AG08396 (cell line): ENCODE results near the gene NAT10.

Experiments
- DNase-seq: peaks from one replicate; pipeline ENCODE4 v3.0.0; 2012; ENCODE audit warnings: low spot score, mixed read lengths

The NAT10 gene

DNA sequence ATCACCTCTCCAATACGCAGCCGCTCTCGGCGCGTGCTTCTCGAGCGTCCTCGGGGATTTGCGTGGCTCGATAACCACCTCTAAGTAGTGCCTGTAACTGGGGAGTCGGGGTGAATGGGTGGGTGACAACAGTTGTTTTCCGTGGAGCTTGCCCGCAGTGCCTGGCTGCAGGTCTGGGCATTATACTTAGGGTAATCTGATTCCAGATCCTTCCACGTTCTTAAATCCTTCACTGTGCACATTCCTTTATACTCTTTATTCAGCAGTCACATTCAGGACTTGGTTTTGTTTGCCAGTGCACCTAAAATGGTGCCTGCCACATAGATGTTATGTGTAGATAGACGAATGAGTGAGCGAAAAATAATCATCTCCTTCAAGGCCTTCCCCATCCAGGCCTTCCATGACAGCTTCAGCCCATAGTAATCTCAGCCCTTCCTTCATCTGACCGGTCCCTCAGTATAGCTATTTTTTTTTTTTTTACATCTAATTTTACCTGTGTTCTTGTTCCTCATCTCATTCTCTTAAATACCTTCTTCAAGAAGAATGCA, 602 bp downstream of the NAT10 start:
- peak; percentile 35 for DNase-seq

DNA sequence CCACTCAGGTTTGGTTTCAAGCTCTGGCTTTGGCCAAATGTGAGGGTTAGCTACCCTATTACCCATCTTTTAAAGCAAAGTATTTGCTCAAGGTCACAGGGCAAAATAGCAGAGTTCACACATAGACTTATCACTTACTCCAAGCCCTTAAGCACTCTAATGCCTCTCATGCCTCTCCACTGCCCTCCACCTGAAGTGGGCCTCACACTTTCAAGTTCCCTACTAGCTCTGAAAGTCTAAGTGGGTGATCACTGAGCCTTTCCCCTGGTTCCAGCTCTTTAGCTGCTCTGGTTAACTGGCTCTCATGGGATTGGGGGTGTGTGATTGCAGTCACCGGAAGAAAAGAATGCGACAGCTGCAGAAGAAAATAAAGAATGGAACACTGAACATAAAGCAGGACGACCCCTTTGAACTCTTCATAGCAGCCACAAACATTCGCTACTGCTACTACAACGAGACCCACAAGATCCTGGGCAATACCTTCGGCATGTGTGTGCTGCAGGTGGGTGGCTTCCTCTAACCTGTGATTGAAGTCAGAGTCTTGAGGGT, 6.4 kb downstream of the NAT10 start:
- DNase-seq = no peak

DNA sequence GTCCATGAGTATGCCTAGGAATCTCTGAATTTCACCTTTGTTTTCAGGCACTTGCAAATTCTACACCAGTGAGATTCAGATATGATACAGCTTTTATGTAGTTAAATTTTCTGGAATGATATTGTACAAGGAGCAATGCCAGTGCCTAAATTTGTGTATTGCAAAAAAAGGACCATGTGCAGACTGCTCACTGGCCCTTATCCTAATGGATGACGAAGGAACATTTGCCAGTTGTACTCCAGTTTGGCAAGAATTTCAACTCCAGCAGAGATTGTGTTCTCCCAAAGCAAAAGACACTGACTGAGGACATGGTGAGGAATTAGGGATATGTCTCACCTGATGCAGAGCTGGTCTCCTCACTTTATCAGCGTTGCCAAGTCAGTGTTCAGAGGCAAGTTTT, 8.6 kb downstream of the NAT10 start:
- no peak for DNase-seq

DNA sequence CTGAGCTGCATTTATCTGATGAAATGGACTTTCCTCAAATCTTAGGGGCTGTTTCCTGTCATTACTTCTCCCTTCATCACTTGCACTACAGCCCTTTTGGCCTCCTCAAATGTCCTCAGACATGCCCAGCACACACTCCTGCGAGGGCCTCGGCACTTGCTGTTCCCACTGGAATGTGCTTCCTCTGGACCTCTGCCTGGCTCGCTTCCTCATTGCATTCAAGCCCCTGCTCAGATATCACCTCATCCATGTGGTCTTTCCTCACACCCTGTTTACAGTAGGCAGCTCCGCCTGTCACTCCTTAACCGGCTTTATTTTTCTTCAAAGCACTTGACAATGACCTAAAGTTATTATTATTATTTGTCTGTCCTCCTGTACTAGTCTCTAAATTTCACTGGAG, 9.0 kb downstream of the NAT10 start:
- DNase-seq = no peak

DNA sequence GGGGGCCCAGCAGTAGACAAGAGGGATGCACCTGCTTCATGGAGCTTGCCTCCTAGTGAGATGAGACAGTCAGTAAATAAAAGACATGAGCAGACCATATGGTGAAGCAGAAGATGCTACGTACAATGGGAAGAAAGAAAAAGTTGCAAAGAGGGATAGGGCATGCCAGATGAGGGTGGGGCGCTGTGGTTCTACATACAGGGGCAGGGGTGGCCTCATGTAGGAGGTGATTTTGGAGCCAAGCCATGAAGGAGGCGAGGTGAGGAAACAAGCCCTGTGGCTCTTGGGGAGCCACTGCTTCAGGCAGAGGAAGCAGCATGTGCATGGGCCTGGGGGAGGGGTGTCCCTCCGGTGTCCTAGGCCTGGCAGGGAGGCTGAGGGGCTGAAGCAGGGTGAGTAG, 15.2 kb downstream of the NAT10 start:
- no peak for DNase-seq

DNA sequence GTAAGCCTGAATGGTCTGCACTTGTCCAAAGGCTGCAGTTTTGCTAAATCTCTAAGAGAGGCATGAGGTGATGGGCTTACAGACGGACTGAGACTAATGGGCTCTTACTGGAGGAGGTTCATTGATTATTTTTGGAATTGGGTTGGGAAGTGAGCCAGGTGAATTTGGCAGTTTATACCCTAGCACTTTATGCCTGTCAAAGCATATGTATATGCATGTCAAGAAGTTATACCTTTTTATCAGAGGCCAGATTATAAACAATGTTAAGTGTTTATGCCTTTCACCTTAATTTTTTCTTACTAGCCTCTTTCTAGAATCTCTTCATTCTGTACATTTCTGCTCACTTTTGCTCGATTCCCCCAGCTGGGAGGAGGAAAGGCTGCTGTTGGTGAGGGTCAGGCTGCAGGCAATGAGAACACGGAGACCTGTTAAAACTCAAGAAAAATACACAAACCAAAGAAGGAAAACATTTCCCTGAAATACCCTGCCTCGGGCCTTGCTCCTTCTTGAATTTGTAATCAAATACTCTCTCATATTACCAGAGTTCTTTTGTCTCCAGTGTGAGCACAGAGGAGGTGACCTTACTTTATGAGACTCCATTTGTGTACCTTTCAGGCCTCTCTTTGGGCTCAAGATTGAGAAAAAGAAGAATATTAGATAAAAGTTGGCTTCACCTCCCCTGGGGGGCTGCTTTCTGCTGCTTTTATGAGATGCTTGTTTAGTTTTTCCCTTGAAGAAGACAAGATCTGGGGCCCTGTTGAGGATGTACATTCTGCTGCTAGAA, 19.6 kb downstream of the NAT10 start:
- no peak for DNase-seq

DNA sequence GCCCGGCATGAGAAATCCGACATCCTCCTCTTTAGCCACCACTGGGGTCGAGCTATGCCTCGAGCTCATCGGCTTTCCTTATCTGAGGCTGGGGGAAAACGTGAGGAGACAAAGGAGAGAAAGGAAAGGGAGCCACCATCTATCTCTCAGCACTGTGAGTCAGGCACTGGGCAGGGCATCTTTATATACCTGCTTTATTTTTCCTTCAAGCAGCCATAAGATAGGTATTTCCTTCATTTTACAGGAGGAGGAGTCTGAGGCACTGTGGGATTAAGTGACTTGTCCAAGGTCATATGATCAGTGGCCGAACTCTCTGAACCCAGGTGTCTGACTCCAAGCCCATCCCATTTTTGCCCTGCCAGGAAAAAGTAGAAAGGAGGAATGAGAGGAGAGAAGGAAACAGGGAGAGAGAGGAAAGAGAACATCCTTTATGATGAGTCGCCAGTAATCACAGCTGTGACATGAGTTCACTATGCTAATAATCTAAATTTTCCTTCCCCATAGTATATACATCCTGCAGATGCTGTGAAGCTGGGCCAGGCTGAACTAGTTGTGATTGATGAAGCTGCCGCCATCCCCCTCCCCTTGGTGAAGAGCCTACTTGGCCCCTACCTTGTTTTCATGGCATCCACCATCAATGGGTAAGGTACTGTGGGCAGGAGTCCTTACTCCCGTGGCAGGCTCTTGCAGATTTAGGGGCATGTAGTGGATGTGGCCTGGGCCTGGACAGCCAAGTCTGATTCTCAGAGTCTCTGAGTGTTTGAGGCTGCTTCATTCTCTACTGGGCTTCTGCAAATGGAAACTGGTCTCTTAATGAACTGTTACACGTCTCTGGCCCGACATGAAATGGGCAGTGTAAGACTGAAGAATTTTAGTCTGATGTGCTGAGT, 21.8 kb downstream of the NAT10 start:
- DNase-seq = no peak

DNA sequence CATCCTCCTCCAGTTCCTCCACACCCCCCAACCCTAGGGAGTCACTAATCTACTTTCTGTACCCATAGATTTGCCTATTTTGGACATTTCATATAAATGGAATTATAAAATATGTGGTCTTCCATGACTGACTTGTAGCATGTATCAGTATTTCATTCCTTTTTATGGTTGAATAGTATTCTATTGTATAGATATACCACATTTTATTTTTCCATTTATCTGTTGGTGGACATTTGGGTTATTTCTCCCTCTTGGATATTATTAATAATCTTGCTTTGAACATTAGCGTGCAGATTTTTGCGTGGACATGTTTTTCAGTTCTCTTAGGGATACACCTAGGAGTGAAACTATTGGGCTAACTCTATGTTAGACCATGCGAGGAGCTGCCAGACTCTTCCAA, 23.4 kb downstream of the NAT10 start:
- no peak for DNase-seq

DNA sequence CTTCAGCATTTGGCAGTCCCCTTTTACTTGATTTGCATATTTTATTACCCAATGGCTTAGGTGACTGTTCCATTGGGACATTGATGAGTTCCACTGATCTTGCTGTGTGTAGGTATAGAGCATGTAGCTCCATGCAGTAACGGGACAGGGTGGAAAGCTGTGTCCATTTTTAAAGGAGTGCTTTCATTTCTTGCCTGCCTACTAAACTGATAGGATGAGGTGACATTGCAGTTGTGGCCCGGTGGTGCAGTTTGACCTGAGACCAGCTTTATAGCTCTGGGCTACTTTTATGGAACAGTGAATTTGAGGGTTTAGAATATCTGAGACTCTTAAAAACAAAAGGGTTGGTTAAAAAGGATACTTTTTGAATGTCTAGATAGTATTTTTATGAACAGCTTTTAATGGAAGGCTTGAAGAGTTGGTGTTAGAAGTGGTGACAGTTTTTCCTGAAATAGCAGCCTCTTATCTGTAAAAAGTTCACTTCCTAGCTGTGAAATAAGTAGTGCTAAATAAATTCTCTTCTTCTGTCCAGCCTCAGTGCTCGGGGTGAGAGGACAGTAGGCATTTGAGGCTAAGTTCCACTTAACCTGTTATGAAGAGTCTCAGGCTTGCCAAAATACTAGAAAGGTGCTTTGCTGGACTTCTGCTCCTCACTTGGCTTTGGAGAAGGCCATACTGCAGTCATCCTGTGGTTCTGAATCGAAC, 27.0 kb downstream of the NAT10 start:
- no peak for DNase-seq

DNA sequence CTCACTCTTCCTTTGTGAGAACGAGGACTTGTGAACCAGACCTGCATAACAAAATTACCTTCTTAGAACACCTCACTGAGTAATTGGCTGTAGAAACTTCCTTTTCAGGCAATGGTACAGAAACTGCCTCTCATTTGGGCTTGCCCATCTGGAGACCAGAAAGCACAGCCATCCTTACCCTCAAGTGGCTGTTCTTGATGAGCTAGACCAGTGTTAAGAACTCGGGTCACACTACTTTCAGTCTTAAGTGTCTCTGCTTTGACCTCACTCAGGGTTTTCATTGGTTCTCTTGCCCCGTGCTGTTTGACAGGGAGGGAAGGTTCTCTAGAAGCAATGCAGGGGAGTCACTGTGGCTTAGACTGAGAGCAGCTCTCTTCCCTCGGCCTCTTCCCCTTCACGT, 29.3 kb downstream of the NAT10 start:
- DNase-seq = no peak

DNA sequence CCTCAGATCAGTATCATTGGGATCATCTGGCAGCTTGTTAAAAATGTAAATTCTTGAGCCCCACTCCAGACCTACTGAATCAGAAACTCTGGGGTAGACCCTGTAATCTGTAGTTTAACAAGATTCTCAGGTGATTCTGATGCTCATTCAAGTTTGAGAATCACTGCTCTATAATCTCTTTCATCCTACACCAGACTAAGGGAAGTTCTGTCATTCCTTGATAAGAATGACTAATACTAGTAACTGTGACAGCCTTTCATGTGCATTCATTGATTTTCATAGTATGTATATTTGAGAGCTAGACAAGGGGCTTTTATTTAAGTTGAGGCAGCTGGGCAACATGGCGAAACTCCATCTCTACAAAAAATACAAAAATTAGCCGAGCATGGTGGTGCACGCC, 30.0 kb downstream of the NAT10 start:
- DNase-seq = no peak

DNA sequence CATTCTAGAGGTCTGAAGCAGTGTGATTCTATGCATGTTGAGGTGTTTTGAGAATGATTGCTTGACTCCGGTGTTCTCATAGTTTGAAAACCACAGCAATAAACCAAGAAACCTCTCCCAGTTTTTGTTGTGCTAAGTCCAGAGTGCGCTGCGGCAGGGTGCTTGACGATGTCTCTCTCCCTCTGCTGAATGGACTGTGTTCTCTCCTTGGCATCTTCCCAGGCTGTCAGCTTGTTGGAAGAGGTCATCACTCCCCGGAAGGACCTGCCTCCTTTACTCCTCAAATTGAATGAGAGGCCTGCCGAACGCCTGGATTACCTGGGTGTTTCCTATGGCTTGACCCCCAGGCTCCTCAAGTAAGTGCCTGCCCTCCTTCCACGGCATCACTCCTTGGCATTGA, 31.0 kb downstream of the NAT10 start:
- no peak for DNase-seq

DNA sequence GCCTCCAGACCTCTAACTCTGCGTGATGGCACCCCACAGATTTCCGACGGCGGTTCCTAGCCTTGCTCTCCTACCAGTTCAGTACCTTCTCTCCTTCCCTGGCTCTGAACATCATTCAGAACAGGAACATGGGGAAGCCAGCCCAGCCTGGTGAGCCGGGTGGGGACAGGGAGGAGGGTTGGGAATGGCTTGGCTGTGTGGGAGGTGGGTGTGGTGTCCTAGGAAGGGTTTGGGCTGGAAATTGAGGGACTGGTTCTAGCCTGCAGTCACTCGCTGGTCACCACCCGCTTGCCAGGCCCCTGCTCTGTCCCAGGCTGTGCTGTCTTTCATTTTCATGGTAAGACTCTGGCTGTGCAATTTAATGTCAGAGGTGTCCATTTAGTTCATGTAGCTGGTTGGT, 33.9 kb downstream of the NAT10 start:
- no peak for DNase-seq

DNA sequence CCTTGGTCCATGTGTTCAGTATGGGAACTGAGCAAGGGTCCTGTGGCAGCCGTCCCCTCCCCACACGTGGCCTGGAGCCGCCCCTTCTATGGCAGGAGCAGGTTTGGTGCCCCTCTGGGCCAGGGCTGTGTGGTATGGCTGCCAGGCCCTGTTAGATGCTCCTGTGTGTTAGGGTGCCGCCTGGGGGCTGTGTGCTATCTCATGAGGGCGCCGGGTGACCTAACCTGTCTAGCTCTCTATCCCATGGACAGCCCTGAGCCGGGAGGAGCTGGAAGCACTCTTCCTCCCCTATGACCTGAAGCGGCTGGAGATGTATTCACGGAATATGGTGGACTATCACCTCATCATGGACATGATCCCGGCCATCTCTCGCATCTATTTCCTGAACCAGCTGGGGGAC, 34.7 kb downstream of the NAT10 start:
- DNase-seq = no peak

DNA sequence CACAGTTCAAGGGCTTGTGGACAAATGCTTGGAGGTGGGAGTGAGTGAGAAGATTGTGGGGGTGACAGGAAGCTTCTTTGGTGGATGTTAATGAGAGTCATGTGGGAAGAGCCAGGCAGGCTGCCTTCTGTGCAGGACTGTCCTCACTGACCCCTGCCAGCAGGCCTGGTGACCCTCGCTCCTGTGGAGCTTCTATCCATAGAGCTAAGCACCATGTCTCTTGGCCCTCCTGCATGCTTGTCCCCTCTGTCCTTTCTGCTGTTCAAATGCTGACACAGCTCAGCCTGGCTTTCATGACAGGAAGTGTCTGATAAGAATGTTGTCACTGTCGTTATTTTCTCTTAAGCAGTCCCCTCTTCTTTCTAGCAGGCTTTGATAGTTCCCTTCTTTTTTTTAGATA, 37.6 kb downstream of the NAT10 start:
- no peak for DNase-seq

DNA sequence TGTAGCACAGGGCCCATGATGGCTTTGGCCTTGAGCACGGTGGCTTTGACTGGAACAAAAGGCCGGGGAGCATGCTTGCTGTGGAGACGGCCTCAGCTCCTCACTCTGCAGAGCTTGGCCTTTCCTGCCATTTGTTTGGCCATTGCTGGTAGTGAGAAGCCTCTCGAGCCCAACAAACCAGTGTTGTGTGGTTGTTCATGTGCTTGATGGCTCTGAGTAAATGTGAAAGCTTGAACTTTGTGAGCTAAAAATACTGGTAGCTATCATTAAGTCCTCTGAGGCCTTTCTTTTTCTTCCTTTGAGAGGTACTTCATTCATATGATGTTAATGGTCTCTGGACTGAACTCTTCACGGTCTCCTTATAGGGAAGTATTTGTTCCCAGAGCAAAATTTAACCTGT, 39.6 kb downstream of the NAT10 start:
- DNase-seq = no peak

DNA sequence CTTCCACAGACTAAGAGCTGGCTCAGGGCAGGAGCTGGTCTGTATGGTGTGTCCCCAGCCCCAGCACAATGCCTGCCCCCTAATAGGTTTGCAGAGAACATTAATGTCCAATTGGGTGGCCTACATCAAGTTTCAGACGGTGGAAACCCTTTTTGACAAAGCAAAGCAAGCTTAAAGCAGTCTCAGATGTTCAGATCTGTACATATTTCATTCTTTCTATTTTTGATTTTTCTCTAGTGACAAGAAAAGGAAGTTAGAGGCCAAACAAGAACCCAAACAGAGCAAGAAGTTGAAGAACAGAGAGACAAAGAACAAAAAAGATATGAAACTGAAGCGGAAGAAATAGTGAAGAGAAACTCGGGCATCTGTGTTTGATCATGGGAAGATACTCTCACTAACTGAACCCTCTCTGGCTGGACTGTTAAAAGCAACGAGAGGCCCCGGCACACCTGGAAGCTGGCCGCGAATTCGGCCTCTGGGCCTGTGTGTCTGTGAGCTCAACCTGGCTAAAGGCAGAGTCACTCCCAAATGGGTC, 40.5 kb downstream of the NAT10 start:
- DNase-seq = no peak

DNA sequence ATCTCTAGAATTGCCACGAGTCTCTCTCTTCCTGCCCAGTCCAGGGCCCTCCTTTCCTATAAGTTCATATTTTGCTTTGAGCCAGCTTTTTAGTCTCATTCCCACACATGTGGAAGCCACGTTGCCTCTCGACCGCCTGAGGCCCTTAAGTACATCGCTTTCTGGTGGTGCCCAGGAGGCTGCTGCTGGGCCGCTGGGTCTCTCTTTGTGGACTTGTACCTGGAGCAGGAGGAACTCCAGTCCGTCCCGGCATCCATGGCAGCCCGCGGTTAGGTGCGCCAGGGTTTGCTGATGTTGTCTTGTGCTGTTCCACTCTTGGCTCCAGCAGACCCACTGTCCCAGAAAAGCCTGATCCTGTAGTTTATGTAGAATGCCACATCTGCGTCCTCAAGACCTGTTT, 41.0 kb downstream of the NAT10 start:
- DNase-seq = no peak

DNA sequence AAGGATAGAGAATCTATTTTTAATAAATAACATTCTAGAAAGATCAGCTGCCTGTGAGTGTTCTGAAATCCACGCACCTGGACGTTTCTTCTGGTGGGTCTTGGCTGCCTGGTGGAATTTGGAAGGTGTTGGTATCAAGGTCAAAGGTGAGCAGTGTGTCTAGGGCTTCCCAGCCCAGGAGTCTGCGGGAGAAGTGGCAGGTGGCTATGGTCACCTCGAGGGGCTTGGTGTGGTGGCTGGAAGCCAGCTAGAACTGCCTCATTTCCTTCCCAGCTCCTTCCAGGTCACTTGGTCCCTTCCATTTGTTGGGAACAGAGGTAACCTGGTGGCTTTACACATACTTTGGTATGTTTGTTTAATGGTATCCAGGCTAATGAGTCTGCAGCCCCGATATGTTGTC, 41.4 kb downstream of the NAT10 start:
- DNase-seq = no peak

DNA sequence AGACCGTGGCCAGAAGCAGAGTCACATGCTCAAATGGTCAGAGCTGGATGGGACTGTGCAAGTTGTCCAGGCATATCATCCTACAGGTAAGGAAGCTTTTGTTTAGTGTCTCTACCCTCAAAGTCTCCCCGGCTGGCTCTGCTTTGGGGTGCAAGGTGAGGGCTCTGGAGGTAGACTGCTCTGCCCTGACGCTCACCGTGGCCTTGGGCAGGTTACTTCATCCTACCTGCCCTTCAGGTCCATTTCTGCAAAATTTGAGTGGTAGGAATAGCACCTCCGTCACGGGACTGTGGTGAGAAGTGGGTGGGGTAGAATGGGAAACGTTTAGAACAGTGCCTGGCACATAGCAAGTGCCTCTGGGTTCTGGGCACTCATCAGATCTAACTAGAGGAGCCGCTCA, 42.2 kb downstream of the NAT10 start:
- DNase-seq = no peak

DNA sequence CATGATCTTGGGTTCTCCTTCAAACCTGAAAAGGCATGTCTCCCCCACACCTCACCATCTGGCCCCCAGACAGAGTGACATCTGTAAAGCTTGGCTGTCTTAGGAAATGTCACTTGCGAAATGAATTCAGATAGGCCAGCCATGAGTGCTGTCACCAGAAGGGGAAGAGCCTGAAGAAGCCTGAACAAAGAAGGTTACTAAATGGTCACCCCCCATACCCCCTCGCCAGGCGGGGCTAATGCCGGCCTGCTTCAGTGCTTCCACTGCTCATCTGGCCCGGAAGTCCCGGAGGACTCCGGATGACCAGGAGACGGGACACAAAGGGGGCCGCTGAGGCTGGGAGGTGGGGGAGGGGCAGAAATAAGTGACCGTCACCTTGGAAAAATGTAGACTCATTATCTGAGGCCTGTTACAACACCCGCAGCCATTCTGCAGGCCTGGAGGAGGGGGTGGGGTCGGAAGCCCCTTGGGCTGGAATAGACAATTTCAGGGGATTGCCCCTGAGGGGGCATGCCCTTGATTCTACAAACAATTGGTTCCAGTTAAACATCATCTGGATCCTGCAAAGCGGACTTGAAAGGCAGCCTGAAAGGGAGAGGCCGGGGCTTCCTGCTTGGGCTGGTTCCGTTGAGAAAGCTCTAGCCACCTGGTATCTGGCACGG, 43.2 kb downstream of the NAT10 start:
- no peak for DNase-seq
